HG02852 (cell line): ENCODE measurements around the gene SLC6A19.

Source experiments
- ATAC-seq: cut with Tn5 transposase; IDR thresholded peaks from one replicate; pipeline ENCODE4 v1.9.1; 2021; ENCODE audit warnings: mild to moderate bottlenecking, moderate library complexity; ENCODE audit not compliant: unreplicated experiment

Gene SLC6A19

DNA sequence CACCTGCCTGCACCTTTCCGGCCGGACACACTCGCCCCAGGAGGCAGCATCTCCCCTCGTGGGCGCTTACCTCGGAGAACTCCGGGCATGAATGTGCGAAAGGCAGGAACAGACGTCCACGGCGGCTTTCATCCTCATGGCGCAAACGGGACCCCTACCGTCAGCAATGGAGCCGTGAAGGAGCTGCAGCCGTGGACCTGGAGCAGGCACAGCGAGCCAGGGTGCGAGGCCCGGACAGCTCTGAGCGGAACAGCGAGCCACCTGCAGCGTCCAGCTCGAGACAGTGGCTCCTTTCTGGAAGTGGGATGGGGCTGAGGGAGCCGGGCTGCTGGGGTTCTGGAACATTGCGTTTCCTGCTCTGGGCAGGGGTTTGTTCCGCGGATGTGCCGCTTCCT is 7.8 kb upstream of the SLC6A19 start:
- no peak for ATAC-seq

DNA sequence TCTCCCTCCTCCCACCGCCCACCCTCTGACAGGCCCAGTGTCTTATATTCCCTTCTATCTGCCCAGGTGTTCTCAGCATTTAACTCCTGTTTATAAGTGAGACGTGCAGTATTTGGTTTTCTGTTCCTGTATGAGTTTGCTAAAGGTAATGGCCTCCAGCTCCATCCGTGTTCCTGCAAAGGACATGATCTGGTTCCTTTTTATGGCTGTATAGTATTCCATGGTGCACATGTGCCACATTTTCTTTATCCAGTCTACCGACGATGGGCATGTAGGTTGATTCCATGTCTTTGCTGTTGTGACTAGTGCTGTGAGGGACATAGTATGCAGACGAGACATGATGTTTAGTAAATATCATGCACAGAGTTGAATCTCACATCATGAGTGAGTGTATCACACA is 7.0 kb upstream of the SLC6A19 start:
- ATAC-seq, result no peak

DNA sequence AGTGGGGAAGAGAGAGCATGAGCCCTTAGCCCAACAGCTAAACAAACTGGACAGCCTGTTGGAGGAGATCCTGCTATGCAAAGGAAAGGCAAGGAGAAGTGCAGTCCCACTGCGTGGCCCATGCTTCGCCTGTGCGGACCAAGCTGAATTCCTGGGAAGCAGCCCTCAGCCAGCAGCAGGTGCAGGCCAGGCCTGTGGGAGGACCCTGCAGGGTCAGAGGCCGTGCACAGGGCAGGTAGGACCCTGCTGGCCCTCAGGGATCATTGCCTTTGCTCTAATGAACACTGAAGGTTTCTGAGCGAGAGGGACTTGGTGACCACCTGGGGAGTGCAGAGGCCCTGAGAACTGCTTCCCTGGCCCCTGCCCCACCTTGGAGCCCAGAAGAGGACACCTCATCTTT is 6.0 kb upstream of the SLC6A19 start:
- ATAC-seq, result no peak

DNA sequence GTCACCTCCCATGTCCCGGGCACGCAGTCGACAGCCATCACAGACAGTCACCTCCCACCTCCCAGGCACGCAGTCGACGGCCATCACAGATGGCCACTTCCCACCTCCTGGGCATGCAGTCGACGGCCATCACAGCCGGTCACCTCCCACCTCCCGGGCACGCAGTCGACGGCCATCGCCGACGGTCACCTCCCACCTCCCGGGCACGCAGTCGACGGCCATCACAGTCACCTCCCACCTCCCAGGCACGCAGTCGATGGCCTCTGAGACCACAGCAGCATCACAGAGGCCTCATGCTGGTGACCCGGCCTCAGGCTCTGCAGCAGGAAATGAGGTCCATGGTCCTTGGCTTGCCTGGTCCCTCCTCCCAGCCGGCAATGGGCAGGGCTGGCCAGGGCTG is 5.5 kb upstream of the SLC6A19 start:
- ATAC-seq, result no peak

DNA sequence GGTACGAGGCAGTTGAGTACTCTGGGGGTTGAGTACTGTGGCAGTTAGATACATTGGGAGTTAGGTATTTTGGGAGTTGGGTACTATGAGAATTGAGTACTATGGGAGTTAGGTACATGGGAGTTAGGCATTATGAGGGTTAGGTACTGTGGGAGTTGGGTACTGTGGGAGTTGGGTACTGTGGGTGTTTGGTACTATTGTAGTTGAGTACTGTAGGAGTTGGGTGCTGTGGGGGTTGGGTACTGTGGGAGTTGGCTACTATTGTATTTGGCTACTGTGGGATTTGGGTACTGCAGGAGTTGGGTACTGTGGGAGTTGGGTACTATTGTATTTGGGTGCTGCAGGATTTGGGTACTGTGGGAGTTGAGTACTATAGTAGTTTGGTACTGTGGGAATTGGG is 4.8 kb upstream of the SLC6A19 start:
- ATAC-seq, result no peak

DNA sequence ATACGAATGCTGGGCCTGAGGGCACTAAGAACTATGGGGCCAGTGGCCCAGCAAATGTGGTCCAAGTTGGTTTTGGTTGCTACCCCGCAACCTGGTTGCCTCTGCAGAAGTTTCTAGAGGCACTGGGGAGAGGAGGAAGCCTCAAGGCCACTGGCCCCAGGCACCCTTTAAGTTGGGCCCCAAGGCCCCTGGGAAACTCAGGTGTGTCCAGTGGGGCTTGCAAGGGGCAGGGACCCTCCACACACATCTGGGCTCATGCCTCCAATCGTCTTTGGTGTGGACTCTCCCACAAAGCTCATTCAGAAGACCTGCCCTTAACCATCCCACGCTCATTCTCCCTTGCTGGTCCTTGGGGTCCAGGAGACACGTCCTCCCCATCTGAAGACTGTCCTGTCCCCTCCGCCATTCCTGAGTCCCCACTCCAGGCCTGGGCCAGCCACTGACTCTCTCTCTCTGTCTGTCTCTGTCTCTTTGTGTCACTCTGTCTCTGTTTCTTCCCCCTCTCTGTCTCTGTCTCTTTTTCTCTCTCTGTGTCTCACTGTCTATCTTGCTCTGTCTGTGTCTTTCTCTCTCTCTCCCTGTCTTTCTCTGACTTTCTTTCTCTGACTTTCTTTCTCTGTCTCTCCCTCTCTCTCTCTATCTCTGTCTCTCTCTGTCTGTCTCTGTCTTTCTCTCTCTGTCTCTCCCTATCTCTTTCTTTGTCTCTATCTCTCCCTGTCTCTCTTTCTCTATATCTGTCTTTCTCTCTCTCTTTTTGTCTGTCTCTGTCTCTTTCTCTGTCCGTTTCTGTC is 3.3 kb upstream of the SLC6A19 start:
- ATAC-seq, result no peak

DNA sequence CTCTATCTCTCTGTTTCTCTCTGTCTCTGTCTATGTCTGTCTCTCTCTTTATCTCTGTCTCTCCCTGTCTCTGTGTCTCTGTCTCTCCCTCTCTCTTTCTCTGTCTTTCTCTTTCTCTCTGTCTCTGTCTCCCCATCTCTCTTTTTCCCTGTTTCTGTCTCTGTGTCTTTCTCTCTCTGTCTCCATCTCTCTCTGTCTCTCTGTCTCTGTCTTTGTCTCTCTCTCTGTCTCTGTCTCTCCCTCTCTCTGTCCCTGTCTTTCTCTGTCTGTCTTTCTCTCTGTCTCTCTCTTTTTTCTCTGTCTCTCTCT is 2.1 kb upstream of the SLC6A19 start:
- ATAC-seq, result no peak

DNA sequence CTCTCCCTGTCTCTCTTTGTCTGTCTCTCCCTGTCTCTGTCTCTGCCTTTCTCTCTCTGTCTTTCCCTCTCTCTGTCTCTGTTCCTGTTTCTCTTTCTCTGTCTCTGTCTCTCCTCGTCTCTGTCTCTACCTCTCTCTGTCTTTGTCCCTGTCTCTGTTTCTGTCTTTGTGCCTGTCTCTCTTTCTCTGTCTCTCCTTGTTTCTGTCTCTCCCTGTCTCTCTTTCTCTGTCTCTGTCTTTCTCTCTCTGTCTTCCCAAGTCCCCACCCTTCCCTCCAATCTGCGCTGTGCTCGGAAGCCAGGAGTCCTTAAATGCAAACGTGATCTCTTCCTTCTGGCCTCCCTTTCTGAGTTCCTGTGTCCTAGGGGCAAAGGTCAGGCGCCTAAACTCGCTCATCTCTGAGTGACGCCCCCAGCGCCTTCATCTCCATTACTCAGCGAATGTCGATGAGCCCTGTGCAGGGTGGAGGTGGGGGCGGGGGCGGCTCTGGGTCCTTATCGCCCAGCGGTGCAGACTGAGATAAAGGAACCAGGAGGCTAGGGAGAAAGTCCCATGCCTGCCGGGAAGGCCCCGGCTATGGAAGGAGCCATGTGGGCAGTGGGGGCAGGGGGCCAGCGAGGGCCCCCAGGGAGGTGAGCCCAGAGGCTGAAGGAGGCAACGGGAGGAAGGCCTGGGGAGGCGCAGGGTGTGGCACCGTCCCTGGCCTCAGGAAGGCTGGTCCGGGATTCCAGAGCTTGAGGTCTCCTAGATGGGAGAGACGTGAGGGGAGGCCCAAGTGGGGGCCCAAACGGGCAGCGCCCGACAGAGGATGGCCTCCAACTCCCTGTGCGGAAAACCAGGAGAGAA is 1.5 kb upstream of the SLC6A19 start:
- no peak for ATAC-seq

DNA sequence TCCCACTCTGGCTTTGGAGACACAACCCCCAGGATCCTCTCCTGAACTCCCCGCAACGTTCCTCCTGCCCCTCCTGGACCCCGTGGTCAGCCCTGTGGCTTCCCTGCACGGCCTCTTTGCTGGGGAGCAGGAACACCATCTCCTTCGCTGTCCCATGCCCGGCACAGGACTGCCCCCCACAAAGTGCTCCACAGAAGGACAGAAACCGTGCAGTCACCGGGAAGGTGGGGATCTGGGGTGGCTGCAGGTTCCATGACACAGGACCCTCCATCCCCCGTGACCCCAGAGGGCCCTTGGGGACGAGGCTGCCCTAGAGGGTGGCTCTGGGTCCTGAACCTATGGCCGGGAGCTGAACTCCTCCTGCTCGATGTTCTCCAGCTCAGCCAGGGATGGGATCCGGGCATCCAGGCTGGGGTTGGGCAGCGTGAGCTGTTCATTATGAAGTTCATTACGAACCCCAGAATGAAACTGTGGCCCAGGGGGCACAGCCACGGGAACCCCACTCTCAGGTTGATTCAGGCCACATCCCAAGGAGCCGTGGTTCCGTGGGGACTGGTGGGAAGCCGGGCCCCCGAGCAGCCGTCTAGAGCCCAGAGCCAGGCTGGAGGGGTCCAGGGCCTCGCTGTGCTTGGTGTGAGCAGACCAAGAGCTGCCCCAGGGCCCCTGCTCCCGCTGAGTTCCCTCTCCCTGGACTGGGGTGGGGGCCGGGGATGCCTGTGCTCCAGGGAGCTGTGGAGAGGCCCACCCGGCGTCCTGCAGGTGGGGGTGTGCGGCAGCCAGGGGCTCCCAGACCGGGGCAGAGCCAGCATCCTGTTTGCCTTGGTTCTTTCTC is 684 bp upstream of the SLC6A19 start:
- ATAC-seq, result no peak

DNA sequence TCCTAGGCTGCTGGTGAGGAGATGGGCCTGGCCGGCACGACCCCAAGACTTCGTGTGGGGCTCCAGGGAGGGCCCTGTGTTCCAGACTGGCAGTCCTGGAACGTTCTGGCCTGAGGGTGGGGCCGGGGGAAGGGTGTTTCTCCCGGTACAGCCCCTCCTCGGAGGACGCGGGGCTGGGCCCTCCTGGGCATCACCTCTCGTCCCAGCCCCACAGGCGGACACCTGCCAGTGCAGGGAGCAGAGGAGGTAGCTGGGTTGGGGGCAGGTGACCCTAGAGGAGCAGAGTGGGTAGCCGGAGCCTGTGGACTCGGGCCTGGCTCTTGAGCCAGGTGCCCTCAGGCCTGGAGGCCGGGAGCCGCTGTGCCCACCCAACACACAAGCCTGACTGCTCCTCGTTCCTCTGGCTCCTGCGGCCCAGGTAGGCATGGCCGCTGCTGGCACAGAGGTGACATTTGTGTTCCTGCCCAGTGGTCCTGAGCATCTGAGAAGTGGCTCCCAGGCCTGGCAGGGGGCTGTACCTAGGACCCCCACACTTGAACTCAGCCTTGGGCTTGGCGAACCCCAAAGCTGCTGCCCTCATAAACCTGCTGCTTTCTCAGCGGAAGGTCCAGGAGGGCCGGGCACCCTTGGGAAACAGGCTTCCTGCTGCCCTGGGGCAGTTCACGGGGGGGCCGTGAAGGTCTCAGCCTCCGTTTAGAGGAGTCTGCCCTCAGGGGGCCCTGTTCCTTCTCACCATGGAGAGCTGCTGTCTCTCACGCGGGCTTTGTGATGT is 817 bp downstream of the SLC6A19 start:
- ATAC-seq, result no peak

DNA sequence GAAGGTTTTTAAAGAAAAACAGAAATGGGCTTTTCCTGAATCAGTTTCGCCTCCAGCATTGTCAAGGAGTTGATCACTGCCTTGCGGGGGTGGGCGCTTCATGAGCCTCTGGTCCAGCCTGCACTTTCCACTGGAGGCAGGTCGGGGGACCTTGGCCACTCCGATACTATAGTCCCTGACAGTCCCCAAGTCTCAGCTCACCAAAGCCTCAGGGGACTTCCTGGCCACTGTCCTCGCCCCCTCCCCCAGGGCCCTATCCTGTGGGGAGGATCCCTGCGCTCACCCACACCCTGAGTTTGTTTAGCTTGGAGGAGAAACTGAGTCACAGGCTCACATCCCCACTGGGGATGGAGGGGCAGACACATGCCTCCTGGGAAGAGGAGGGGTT is 1.4 kb downstream of the SLC6A19 start:
- no peak for ATAC-seq

DNA sequence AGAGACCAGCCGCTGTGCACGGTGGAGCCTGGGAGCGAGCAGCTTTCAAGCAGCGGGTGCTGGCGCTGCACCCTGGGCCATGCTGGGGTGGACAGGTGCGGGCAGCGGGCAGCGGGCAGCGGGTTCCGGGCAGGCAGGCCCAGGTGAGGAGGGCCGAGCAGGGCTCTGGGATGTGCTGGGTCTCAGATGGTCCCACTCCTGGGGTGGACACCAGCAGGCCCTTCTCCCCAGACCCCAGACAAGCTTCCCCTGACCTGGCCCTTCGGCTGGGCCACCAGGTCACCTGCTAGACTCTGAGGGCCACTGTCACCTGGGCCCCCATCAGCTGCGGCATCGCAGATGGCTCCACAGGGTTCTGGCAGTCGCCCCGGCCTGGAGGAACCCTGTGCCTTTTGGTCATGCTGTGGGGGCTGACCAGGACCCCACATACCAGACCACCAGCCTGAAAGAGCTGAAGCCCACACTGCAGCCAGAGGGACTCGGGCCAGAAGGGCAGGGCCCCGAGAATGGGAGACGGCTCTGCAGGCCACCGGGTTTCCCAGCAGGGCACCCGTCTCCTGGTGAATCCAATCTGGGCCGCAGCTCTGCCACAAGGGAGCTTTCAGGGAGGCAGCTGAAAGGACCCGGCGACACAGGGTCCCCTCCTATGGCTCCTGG is 2.0 kb downstream of the SLC6A19 start:
- ATAC-seq, result no peak

DNA sequence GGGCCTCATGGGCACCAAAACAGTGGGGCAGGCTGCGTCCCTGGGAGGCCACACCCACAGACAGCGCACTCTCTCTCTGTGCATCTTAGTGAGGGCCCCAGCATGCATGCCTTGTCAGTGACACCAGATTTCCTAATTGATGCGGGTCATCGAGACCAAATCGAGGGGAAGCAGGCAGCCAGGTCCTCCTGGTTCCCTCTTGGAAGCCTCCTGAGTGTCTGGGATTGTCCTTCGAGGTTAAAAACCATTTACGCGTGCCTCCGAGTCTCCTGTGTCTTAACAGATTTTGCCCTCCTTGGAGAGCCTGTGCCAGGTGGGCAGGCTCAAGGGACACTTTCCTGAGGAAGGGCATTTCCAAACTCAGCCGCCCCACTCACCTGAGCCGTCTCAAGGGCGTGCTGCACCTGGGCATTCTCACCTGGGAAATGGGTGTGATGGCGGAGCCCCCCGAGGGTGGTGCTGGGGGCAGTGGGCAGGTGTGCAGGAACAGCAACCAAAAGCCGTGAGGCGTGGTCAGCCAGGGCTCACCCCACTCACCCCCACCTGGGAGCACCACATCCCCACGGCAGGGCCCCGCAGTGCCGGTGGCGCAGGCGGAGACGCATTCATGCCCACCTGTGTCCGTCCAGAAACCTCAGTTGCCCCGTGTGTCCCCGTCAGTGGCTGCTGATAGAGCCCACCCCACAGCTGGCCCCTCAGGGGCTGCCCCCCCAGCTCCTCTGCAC is 2.7 kb downstream of the SLC6A19 start:
- ATAC-seq, result no peak

DNA sequence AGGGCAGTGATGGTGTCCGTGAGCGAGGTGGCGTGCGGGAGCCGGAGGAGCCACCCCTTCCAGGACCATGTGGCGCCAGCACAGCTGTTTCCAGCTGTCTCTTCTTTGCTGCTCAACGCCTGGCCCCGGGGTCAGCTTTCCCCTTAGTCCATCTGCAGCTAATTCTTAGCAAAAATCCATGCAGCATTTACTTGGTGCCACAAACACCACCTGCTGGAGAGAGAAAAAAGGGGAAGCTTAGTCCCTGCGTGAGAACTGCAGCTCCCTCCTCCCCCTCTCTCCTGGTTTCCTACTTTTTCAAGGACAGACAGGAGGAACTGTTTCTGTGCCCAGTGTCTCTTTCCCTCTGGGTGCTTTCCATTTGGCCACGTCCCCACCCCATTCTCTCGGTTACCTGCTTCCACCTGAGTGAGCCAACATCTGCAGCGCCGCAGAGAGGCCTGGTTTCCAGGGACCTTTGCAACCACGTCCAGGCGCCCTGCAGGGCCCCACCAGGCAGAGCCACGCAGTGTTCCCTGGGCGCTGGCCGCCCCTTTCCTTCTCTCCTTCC is 3.4 kb downstream of the SLC6A19 start:
- ATAC-seq, result no peak

DNA sequence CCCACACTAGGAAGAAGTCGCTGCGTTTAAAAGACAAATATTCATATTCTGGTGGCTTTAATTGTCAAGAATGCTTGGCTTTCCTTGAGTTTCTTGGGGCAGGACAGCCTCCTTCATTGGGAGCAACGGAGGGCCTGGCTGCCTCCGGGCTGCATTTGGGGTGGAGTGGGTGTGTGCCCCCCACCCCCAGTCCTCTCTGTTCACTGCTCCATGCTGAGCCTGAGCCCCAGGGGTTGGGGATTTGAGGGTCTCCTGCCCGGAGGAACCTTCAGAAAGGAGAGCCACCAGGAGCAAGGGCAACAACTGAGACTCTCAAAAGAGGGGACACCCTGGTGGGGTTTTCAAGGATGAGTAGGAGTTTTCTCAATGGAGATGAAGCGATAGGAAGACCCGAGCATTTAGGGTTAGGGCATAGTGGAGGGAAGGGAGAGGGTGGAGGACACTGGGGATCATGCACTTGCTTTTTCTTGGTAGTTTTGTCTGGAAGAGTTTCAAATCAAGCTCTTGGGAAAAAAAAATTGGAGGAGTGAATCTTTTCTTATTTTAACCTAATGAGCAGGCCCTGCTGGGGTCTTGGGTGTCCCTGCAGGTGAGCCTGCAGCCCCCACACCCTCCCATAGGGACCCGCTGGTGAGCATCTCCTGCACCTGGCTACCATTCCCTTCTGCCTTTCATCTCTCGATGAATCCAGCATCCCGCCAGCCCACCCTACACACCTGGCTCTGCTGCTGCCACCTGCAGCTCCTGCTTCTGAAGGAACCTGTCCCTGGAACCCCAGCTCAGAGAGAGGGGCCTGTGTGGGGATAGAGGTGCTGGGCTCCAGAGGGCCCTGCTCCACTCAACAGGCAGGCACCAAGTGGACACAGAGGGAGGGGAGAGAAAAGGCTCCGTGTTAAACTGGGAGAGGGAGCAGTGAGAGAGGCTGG is 4.1 kb downstream of the SLC6A19 start:
- ATAC-seq, result no peak

DNA sequence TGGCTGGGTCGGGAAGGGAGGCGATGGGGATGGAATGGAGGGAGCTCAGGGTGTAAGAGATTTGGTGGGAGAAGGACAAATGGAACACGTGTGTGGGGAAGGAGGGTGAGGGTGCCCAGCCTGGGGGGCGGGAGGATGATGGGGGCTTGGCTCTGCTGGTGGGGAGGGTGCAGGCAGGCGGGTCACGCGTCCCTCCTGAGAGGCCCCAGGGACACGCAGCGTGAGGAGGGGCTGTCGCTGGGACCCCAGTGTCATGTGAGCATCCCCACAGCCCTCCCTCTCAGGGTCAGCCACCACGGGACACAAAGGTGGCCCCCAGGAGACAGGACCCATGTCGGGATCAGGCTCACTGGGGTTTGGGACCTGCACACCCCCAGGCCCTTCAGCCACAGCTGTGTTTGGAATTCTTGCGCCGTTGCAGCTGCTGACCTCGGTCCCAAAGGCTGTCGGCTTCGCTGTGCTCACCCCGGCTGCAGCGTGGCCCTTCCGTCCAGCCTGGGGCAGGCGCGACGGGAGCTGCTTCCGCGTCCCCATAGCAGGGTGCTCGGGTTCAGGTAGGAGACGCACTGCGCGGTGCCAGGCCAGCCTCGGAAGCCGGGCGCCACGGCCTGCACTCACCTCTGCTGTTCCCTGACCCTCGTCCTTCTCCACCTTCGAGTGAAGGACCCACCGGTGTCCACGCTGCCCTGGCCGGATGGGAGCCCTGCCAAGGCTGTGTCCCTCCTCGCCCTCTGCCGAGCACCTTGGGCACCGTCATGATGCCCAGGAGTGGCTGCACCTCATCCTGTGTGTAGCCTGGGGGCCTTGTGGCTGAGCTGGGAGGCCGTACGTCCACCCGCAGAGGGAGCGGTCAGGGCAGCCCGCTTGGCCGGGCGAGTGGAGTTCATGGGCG is 5.4 kb downstream of the SLC6A19 start:
- ATAC-seq, result no peak

DNA sequence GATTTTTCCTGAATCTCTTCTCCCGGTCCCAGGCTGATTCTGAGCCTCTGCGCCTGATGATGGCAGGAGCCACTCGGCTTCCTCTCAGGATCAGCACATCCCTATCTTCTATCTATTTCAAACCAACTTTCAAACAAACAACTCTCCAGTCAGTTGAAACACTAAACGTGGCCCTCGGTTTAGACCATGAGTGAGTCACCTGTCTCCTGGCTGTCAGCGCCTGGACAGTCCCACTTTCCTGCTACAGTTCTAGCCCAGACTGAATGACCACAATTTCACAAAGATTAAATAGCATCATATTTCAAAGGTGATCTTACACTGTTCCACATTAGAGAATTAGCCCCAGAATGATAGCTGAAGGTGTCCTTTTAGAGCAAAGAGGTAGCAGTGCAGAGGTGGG is 6.2 kb downstream of the SLC6A19 start:
- no peak for ATAC-seq
